Stimulated activated naive CD8-positive, alpha-beta T cell treated with anti-CD3 and anti-CD28 coated beads, Interleukin-15, Interleukin-2, amounts not matched to agents 100 ng/mL and 50 ng/mL, for 24 hours (primary cell): ENCODE results near the gene CUX1.

Source experiments
- H3K27ac Mint-ChIP-seq: one replicate; pipeline ENCODE4 v1.8.0; 2021; ENCODE audit warnings: mild to moderate bottlenecking, mixed read lengths
- H3K27me3 Mint-ChIP-seq: one replicate; pipeline ENCODE4 v1.8.0; 2021; ENCODE audit warnings: mixed read lengths
- H3K36me3 Mint-ChIP-seq: one replicate; pipeline ENCODE4 v1.8.0; 2021; ENCODE audit warnings: low read depth, mixed read lengths
- H3K4me1 Mint-ChIP-seq: one replicate; pipeline ENCODE4 v1.8.0; 2021; ENCODE audit warnings: low read depth, mixed read lengths
- H3K4me3 Mint-ChIP-seq: one replicate; pipeline ENCODE4 v1.8.0; 2021; ENCODE audit warnings: mild to moderate bottlenecking, mixed read lengths
- H3K9me3 Mint-ChIP-seq: one replicate; pipeline ENCODE4 v1.8.0; 2021; ENCODE audit warnings: mixed read lengths

The CUX1 gene, protein sequence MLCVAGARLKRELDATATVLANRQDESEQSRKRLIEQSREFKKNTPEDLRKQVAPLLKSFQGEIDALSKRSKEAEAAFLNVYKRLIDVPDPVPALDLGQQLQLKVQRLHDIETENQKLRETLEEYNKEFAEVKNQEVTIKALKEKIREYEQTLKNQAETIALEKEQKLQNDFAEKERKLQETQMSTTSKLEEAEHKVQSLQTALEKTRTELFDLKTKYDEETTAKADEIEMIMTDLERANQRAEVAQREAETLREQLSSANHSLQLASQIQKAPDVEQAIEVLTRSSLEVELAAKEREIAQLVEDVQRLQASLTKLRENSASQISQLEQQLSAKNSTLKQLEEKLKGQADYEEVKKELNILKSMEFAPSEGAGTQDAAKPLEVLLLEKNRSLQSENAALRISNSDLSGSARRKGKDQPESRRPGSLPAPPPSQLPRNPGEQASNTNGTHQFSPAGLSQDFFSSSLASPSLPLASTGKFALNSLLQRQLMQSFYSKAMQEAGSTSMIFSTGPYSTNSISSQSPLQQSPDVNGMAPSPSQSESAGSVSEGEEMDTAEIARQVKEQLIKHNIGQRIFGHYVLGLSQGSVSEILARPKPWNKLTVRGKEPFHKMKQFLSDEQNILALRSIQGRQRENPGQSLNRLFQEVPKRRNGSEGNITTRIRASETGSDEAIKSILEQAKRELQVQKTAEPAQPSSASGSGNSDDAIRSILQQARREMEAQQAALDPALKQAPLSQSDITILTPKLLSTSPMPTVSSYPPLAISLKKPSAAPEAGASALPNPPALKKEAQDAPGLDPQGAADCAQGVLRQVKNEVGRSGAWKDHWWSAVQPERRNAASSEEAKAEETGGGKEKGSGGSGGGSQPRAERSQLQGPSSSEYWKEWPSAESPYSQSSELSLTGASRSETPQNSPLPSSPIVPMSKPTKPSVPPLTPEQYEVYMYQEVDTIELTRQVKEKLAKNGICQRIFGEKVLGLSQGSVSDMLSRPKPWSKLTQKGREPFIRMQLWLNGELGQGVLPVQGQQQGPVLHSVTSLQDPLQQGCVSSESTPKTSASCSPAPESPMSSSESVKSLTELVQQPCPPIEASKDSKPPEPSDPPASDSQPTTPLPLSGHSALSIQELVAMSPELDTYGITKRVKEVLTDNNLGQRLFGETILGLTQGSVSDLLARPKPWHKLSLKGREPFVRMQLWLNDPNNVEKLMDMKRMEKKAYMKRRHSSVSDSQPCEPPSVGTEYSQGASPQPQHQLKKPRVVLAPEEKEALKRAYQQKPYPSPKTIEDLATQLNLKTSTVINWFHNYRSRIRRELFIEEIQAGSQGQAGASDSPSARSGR (N-terminal part only)

DNA sequence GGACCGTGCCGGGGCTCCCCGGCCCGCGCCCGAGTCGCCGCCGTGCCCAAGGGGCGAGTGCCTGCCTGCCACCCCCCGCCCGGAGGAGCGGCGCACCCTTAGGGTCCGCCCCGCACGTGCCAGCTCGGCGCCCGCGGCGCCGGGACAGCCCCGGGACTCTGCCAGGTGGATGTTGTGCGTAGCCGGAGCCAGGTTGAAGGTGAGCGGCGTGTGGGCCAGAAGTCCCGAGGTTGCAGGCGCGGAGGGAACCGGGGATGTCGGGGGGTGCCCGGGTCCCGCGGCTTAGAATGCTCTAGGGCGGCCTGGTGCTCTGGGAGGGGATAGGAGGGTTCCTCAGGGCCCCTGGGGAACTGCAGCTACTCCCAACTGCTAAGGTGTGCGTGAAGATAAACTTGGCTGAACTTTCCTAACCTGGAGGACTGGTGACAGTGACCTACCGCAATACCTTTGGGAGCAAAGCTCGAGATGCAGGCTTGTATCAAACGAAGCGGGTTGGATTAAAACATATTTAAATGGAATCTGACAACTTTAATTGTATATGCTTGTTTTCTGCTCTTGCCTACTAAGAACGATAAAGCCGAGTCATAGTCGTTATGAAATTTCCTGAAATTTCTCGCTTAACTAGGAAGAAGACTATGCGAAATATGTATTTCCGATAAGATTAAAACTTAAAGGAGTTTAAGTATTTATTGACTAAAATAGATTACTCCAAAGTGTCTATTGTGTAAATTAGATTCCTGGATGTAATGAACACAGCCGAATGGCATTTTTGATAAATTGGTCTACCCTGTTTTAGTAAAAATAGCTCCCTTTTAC, at the start of gene CUX1:
Gene CUX1, plus strand, starts transcription at position 156 of the 816 bp plus-strand sequence. Its CDS starts 14 bp downstream, at position 170.
- peak within 1 kb of the TSS; percentile 73 for H3K4me3 Mint-ChIP-seq
- no peaks in the 10 kb centered on the region for H3K9me3 Mint-ChIP-seq
- H3K27ac Mint-ChIP-seq: no peak within 1 kb of the TSS
- H3K36me3 Mint-ChIP-seq: no peaks in the 10 kb centered on the region
- H3K4me1 Mint-ChIP-seq: peaks cover 26% of the 10 kb centered on the region
- H3K27me3 Mint-ChIP-seq: peaks cover 4% of the 10 kb centered on the region

DNA sequence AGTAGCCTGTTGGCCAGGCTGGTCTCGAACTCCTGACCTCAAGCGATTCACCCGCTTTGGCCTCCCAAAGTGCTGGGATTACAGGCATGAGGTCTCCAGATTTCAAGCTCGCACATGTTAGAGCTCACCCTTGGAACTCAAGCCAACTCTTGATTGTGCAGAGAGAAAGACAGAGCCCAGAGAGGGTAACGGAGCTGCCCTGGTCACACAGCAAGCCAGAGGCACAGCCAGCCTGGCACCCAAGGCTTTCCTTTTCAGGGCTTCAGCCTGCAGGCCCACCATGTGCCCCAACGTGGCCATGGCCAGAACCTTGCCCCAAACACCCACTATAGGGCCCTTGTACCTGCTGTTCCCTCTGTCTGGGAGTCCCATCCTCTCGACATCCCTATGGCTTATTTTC, 49.1 kb upstream of the CUX1 start:
- no peak overlapping the region for H3K27ac Mint-ChIP-seq
- no peaks in the 10 kb centered on the region for H3K9me3 Mint-ChIP-seq
- no peaks in the 10 kb centered on the region for H3K4me1 Mint-ChIP-seq
- no peak overlapping the region for H3K4me3 Mint-ChIP-seq
- H3K36me3 Mint-ChIP-seq: no peaks in the 10 kb centered on the region
- peaks cover 3% of the 10 kb centered on the region for H3K27me3 Mint-ChIP-seq

DNA sequence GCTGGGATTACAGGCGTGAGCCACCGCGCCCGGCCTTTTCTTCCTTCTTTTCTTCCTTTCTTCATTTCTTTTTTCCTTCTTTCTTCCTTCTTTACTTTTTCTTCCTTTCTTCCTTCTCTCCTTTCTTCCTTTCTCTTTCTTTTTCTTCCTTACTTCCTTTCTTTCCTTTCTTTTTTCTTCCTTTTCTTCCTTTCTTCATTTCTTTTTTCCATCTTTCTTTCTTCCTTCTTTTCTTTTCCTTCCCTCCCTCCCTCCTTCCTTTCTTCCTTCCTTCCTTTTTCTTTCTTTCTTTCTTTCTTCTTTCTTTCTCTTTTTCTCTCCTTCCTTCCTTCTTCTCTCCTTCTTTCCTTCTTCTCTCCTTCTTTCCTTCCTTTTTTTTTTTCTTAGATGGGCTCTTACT, 47.0 kb upstream of the CUX1 start:
- H3K4me3 Mint-ChIP-seq: no peak overlapping the region
- H3K27ac Mint-ChIP-seq: no peak overlapping the region
- H3K27me3 Mint-ChIP-seq: peaks cover 3% of the 10 kb centered on the region
- H3K9me3 Mint-ChIP-seq: no peaks in the 10 kb centered on the region
- no peaks in the 10 kb centered on the region for H3K36me3 Mint-ChIP-seq
- H3K4me1 Mint-ChIP-seq: no peaks in the 10 kb centered on the region

DNA sequence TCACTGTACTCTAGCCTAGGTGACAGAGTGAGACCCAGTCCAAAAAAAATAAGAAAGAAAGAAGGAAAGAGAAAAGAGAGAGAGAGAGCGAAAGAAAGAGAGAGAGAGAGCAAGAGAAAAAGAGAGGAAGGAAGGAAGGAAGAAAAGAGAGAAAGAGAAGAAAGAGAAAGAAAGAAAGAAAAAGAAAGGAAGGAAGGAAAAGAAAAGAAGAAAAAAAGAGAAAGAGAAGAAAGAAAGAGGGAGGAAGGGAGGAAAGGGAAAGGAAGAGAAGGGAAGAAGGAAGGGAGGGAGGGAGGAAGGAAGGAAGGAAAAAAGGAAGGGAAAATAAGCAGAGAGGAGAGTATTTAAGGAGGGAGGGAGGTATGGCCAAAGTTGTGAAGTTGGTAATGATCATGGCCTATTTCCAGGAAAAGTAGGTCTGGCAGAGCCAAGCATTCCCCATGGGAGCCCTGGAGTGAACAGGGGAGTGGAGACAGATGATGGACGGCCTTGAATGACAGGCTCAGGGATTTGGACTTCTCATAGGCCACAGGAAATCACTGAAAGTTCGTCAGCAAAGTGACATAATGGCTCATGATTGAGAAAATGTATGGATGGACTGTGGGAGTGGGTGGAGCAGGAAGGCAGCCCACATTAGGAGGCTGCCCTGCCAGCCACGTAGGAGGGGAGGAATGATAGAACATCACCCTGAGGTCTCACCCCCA, 44.8 kb upstream of the CUX1 start:
- Mint-ChIP-seq H3K27me3 (peaks cover 3% of the 10 kb centered on the region), H3K4me3 (no peak overlapping the region), H3K4me1 (no peaks in the 10 kb centered on the region), H3K36me3 (no peaks in the 10 kb centered on the region), H3K27ac (no peak overlapping the region), H3K9me3 (no peaks in the 10 kb centered on the region)

DNA sequence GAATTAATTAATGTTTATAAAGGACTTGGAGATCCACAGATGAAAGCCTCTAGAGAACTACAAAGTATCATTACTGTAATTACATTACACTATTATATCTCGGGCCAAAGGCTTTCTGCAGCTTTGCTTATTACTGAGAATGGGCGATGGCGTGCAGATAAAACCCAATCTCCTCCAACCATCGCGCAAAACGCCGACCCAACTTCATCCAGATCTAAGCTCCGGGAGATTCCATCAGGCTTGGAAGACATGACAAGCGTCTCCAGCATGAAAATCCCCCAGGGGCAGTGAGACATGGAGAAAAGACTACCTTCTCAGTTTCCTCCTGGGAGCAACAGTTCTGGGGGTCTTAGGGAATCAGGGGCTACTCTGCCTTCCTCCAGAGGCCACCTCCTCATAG, 42.2 kb upstream of the CUX1 start:
- no peaks in the 10 kb centered on the region for H3K4me1 Mint-ChIP-seq
- no peaks in the 10 kb centered on the region for H3K9me3 Mint-ChIP-seq
- no peaks in the 10 kb centered on the region for H3K36me3 Mint-ChIP-seq
- peaks cover 3% of the 10 kb centered on the region for H3K27me3 Mint-ChIP-seq
- no peak overlapping the region for H3K4me3 Mint-ChIP-seq
- H3K27ac Mint-ChIP-seq: no peak overlapping the region

DNA sequence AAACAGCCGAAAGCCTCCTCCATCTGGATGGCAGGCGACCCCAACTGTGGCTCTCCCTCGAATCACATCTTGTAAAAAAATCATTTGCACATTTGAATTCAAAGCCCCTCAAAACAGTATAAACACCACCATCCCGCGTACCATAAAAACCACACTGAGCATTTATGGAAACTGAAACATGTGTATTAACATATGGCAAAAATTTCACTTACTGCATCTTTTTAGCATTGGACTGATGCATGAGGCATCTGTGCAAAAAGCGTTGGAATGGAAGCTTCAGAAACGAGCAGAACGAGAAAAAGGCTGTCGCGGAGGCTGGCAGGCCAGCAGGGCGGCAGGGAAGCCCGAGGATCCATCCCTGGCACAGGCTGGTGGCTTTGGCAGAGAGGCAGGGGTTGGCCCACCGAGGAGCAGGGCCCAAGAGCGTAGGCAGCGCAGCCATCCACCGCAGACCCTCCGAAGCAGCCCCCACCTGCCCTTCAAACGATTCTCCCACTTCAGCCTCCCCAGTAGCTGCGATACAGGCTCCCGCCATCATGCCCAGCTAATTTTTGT, 39.3 kb upstream of the CUX1 start:
- no peak overlapping the region for H3K27ac Mint-ChIP-seq

DNA sequence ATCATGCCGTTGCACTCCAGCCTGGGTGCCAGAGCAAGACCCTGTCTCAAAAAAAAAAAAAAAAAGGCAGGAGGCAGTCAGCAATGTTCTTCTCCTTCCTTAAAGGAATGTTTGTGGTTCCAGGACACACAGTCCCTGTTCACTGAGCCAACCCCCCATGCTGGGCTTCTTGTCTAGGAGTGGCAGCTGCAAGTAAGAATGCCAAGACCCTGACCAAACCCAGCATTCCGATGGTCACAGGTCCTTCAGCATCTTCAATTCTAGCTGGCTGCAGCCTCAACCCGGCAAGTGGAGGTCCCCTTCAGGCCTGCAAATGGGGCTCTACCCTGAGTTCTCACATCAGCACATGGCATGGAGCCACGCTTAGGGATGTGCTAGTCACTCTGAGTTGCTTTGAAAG, 38.2 kb upstream of the CUX1 start:
- Mint-ChIP-seq H3K36me3 (no peaks in the 10 kb centered on the region), H3K27ac (no peak overlapping the region), H3K4me1 (no peaks in the 10 kb centered on the region), H3K4me3 (no peak overlapping the region), H3K27me3 (no peaks in the 10 kb centered on the region), H3K9me3 (no peaks in the 10 kb centered on the region)

More for the DNA sequence above, 39.3 kb upstream of the CUX1 start:
- H3K4me1 Mint-ChIP-seq: no peaks in the 10 kb centered on the region
- H3K9me3 Mint-ChIP-seq: no peaks in the 10 kb centered on the region
- H3K4me3 Mint-ChIP-seq: no peak overlapping the region
- no peaks in the 10 kb centered on the region for H3K27me3 Mint-ChIP-seq
- H3K36me3 Mint-ChIP-seq: no peaks in the 10 kb centered on the region

DNA sequence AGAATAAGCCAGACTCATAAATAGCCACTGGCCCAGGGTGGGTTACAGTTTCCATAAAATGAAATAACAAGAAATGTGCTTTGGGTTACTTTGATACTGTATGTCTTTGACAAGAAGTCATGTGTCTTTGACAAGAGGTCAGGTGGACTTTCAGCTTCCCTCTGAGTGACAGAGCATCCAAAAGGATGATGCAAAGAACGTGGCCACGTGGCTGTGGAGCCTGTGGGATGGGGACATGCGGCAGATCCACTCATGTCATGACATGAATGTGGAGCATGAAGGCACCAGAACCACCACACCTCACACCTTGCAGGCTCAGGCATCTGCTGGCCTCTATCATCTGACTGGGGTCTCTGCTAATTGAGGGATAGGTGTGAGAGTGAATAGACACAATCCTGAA, 37.1 kb upstream of the CUX1 start:
- no peaks in the 10 kb centered on the region for H3K4me1 Mint-ChIP-seq
- no peak overlapping the region for H3K27ac Mint-ChIP-seq
- H3K4me3 Mint-ChIP-seq: no peak overlapping the region
- no peaks in the 10 kb centered on the region for H3K9me3 Mint-ChIP-seq
- H3K27me3 Mint-ChIP-seq: no peaks in the 10 kb centered on the region
- H3K36me3 Mint-ChIP-seq: no peaks in the 10 kb centered on the region

DNA sequence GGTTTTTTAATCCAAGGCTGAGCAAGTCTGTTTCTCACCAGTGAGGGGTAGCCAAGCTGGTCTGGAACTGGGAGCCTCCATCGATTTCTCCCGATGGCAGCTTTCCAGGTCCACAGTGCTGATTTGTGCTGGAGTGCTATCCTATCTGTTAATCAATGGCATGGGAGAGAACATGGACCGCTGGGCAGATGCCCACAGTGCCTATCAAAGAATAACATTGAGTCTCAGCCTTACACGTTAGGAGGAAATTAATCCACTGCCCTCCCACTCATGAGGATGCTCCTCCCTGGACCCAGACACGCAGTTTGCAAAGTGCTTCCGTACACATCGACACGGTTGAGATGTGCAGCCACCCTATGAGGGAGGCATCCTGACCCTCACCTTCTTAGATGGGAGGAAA, 36.0 kb upstream of the CUX1 start:
- Mint-ChIP-seq H3K36me3 (no peaks in the 10 kb centered on the region), H3K4me3 (no peak overlapping the region), H3K27ac (no peak overlapping the region), H3K4me1 (no peaks in the 10 kb centered on the region), H3K27me3 (no peaks in the 10 kb centered on the region), H3K9me3 (no peaks in the 10 kb centered on the region)

DNA sequence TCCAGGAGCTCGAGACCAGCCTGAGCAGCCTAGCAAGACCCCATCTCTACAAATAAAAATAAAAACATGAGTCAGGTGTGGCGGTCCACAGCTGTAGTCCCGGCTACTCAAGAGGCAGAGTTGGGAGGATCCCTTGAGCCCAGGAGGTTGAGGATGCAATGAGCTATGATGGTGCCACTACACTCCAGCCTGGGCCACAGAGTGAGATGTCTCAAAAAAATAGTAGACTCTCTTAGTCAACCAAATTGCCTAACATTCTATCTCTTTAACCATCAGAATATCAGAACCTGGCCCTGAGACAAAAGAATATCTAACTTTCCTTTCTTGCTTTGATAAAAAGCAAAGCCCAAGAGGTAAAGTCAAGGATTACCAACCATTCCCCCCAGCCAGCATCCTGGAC, 35.0 kb upstream of the CUX1 start:
- H3K4me3 Mint-ChIP-seq: no peak overlapping the region
- H3K27ac Mint-ChIP-seq: no peak overlapping the region
- H3K27me3 Mint-ChIP-seq: no peaks in the 10 kb centered on the region
- no peaks in the 10 kb centered on the region for H3K36me3 Mint-ChIP-seq
- no peaks in the 10 kb centered on the region for H3K4me1 Mint-ChIP-seq
- no peaks in the 10 kb centered on the region for H3K9me3 Mint-ChIP-seq

DNA sequence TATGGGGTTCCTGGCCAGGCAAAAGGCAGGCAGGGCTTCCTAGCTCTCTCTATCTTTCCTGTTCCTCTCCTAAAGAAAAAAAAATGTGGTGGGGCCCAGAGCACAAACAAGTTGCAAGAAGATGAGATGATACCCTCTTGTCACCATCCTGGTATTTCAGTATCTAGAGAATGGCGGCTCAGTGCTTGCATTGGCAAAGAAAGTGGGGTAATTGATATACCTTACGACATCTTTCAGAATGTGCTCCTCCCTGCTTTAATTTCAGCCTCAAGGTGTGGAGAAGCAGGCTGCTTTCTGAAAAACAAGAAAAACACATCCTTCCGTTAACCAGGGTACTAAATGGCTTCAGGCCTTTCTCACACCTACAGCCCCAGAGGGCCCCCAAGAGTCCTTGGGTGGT, 34.5 kb upstream of the CUX1 start:
- Mint-ChIP-seq H3K27me3 (no peaks in the 10 kb centered on the region), H3K4me3 (no peak overlapping the region), H3K36me3 (no peaks in the 10 kb centered on the region), H3K27ac (no peak overlapping the region), H3K9me3 (no peaks in the 10 kb centered on the region), H3K4me1 (no peaks in the 10 kb centered on the region)

DNA sequence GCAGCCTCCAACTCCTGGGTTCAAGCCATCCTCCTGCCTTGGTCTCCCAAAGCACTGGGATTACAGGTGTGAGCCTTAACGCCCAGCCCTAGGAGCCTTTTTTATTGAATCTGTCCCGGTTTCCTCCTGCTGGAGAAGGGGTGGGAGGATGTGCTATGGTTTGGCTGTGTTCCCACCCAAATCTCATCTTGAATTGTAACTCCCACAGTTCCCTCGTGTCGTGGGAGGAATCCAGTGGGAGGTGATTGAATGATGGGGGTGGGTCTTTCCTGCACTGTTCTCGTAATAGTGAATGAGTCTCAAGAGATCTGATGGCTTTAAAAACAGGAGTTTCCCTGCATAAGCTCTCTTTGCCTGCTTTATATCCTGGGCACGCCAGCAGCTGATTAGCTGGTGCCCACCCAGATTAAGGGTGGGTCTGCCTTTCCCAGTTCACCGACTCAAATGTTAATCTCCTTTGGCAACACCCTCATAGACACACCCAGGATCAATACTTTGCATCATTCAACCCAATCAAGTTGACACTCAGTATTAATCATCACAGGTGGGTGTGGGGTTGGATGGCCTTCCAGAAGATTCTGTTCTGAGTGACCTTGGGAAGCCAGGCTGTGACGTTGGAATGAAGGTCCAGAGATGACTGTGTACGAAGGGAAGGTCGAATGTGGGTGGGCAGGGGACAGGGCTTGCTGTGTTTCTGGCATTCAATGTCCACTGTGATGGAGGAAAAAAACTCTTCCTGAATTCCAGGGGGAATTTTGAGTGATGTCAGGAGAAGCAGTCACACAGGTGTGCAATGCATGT, 33.8 kb upstream of the CUX1 start:
- H3K4me1 Mint-ChIP-seq: no peaks in the 10 kb centered on the region
- no peak overlapping the region for H3K27ac Mint-ChIP-seq
- no peaks in the 10 kb centered on the region for H3K9me3 Mint-ChIP-seq
- no peaks in the 10 kb centered on the region for H3K36me3 Mint-ChIP-seq
- H3K27me3 Mint-ChIP-seq: no peaks in the 10 kb centered on the region
- no peak overlapping the region for H3K4me3 Mint-ChIP-seq
